ENCODE data around the gene SEMA3G.

The SEMA3G gene

DNA sequence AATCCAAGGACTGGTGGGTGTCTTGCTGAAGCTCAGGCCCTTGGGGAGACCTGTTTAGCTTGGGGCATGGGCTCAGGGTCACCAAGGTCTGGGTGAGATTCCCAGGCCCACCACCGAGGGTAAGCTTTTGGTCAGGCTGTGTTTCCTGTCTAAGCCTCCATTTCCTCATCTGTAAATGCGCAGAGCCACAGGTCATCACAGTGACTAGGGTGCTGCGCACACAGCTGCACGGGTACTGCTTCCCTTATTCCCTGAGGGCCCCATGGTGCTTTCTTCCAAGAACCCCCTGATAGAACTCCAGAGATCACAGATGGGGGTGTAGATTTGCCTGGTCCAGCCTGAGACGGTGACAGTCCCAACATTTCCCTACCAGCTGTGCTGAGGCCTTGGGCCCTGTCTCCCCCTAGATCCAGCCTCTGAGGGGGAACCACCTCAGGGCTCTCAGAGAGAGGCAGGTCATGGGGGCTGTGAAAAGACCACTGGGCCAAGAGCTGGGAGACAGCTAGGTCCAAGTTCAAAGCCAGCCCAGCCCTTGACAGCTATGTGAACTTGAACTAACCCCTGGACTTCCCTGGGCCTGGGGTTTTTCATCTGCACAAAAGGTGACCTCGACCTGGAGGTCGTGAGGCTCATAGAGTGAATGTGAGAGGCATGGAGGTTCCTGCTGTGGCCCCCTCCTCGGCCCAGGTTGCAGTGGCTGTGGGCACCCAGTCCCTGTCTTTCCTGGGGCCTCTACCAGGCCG, 60.7 kb downstream of the SEMA3G start:
- H3K4me3 ChIP-seq (ENCODE audit: low read length, poor library complexity, severe bottlenecking): no peak overlapping the region
- H4K20me1 ChIP-seq (ENCODE audit: insufficient read depth, low read length, poor library complexity, severe bottlenecking): no peaks in the 10 kb centered on the region
- no peaks in the 10 kb centered on the region for H3K4me1 ChIP-seq (ENCODE audit: insufficient read depth, low read length, poor library complexity, severe bottlenecking)
- no peak overlapping the region for H2AFZ ChIP-seq (ENCODE audit: low read length)
- no peaks in the 10 kb centered on the region for H3K36me3 ChIP-seq (ENCODE audit: insufficient read depth, low read length)
- H3K4me2 ChIP-seq (ENCODE audit: low read depth, low read length, poor library complexity, severe bottlenecking): no peak overlapping the region
- H3K9ac ChIP-seq (ENCODE audit: low read depth, low read length, poor library complexity, severe bottlenecking): no peak overlapping the region
- no peaks in the 10 kb centered on the region for H3K27me3 ChIP-seq (ENCODE audit: insufficient read depth, low read length, poor library complexity, severe bottlenecking)
- no peaks in the 10 kb centered on the region for H3F3A ChIP-seq (ENCODE audit: low read depth)
- H3K9me3 ChIP-seq (ENCODE audit: insufficient read depth, low read depth, low read length): no peaks in the 10 kb centered on the region
- H3K9me2 ChIP-seq (replicated peaks; ENCODE audit: low read depth, low read length): no peaks in the 10 kb centered on the region
- H3K79me2 ChIP-seq (ENCODE audit: insufficient read depth, low read length): no peaks in the 10 kb centered on the region
- TF ChIP-seq CTCF (conservative IDR thresholded peaks at IDR 0.05; ENCODE audit: low read length): no peak
- no peak for TF ChIP-seq EZH2phosphoT487 (IDR thresholded peaks at IDR 0.05; ENCODE audit: borderline replicate concordance)

DNA sequence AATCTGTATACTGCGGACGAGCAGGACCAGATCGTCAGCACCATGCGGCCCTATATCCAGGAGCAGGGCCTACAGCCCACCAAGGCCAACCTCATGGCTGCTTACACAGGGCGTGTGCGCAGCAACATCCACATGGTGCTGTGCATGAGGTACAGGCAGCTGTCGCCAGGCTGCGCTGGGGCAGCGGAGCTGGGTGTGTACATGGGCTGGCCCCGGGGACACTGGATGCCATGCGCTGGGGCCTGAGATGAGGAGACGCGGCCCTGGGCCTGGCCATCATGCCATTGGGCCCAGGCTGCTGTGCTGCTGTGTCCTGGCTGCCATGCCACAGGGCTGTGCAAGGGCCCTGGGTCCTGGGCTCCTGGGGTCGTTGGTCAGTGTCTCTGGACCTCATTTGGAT, 61.5 kb downstream of the SEMA3G start:
- no peak overlapping the region for H3K4me2 ChIP-seq (ENCODE audit: low read depth, low read length, poor library complexity, severe bottlenecking)
- H3F3A ChIP-seq (ENCODE audit: low read depth): no peaks in the 10 kb centered on the region
- no peaks in the 10 kb centered on the region for H4K20me1 ChIP-seq (ENCODE audit: insufficient read depth, low read length, poor library complexity, severe bottlenecking)
- no peak overlapping the region for H2AFZ ChIP-seq (ENCODE audit: low read length)
- H3K9ac ChIP-seq (ENCODE audit: low read depth, low read length, poor library complexity, severe bottlenecking): no peak overlapping the region
- no peaks in the 10 kb centered on the region for H3K36me3 ChIP-seq (ENCODE audit: insufficient read depth, low read length)
- H3K9me3 ChIP-seq (ENCODE audit: insufficient read depth, low read depth, low read length): no peaks in the 10 kb centered on the region
- H3K27me3 ChIP-seq (ENCODE audit: insufficient read depth, low read length, poor library complexity, severe bottlenecking): no peaks in the 10 kb centered on the region
- no peak for TF ChIP-seq EZH2phosphoT487 (IDR thresholded peaks at IDR 0.05; ENCODE audit: borderline replicate concordance)
- TF ChIP-seq CTCF (conservative IDR thresholded peaks at IDR 0.05; ENCODE audit: low read length): no peak
- no peaks in the 10 kb centered on the region for H3K79me2 ChIP-seq (ENCODE audit: insufficient read depth, low read length)
- no peaks in the 10 kb centered on the region for H3K4me1 ChIP-seq (ENCODE audit: insufficient read depth, low read length, poor library complexity, severe bottlenecking)
- no peaks in the 10 kb centered on the region for H3K9me2 ChIP-seq (replicated peaks; ENCODE audit: low read depth, low read length)
- no peak overlapping the region for H3K4me3 ChIP-seq (ENCODE audit: low read length, poor library complexity, severe bottlenecking)

All from Loucy (cell line).